HCT116 (cell line): ENCODE results near the gene MGAT4A. TPM values are rescaled to one million over a fixed set of nuclear protein-coding genes. Genes with fewer than 3 reads are reported as not detected.

Source experiments
- ATAC-seq: fragments of 200-7000 bp; cut with Tn5 transposase; 2 replicates; pipeline ENCODE4 v1.9.1; 2020; ENCODE audit warnings: mild to moderate bottlenecking, moderate library complexity
- BruUV-seq: library from RNA; stranded (reverse); fragments of 400-500 nt; replicated peaks from 2 replicates; lab custom pipeline; 2021; lab: Mats Ljungman, UMichigan
- CTCF ChIA-PET: fragments of 300-600 bp; sonication (Branson Sonifier 250); formaldehyde crosslinking; loops from one replicate; lab custom pipeline; 2021; ENCODE audit warnings: antibody characterized with exemption; lab: Charles Lee
- POLR2A ChIA-PET: fragments of 300-600, 350-600 bp; sonication (Branson Sonifier 250); formaldehyde crosslinking; loops from one replicate; lab custom pipeline; 2021; ENCODE audit warnings: antibody characterized with exemption; lab: Charles Lee
- RAD21 ChIA-PET, 2 experiments: fragments of 300-600 bp; sonication (Branson Sonifier 250); formaldehyde crosslinking; loops; one replicate each; lab custom pipeline; 2023; ENCODE audit warnings: low total read pairs in 2 of 2; ENCODE audit not compliant: uncharacterized antibody in 2 of 2, unreplicated experiment in 2 of 2, low non-redundant PET in 1 of 2; lab: Charles Lee
- DNase-seq: peaks from one replicate; pipeline ENCODE4 v3.0.0-alpha.2; 2010; ENCODE audit warnings: low read depth, low spot score
- H2AFZ ChIP-seq: fragments of 200-600 bp; shearing (Covaris generic), sonication (generic); 2 replicates; pipeline ENCODE4 v1.6.1; 2017; ENCODE audit warnings: low read depth, mixed run types, mixed read lengths, antibody characterized with exemption, low read length; ENCODE audit not compliant: poor library complexity, severe bottlenecking
- H3K27ac ChIP-seq: 2 replicates; pipeline ENCODE4 v1.5.1; 2012; ENCODE audit warnings: low read depth, low read length
- H3K27me3 ChIP-seq: fragments of 200-600 bp; sonication (generic); 2 replicates; pipeline ENCODE4 v1.6.1; 2016; ENCODE audit warnings: mixed run types, low read length, mixed read lengths; ENCODE audit not compliant: insufficient read depth
- H3K36me3 ChIP-seq, 2 experiments: fragments of 200-500 bp in 1 of 2; fragments of 200-600 bp in 1 of 2; sonication (Bioruptor generic) in 1 of 2; sonication (generic) in 1 of 2; 2 replicates each; pipeline versions ENCODE4 v1.5.1 to v1.6.1; 2014 to 2016; ENCODE audit warnings: low read length in 2 of 2, inconsistent platforms in 1 of 2, mixed read lengths in 1 of 2, mixed run types in 1 of 2; ENCODE audit not compliant: insufficient read depth in 2 of 2, control insufficient read depth in 1 of 2
- H3K4me1 ChIP-seq, 2 experiments: fragments of 200-600 bp in 1 of 2; sonication (generic) in 1 of 2; 2 replicates each; pipeline versions ENCODE4 v1.5.1 to v1.6.1; 2012 to 2017; ENCODE audit warnings: low read length in 2 of 2, inconsistent platforms in 1 of 2, mild to moderate bottlenecking in 1 of 2, mixed read lengths in 1 of 2, mixed run types in 1 of 2, moderate library complexity in 1 of 2; ENCODE audit not compliant: insufficient read depth in 2 of 2, control insufficient read depth in 1 of 2
- H3K4me2 ChIP-seq: fragments of 200-600 bp; sonication (generic); 2 replicates; pipeline ENCODE4 v1.6.1; 2017; ENCODE audit warnings: mixed run types, low read length, mixed read lengths
- H3K4me3 ChIP-seq, 2 experiments: fragments of 200-600 bp in 1 of 2; sonication (generic) in 1 of 2; replicated peaks in 1 of 2; 2 replicates each; pipeline ENCODE4 v1.5.1; 2011 to 2016; ENCODE audit warnings: low read length in 2 of 2, control low read depth in 1 of 2, low read depth in 1 of 2, mild to moderate bottlenecking in 1 of 2, mixed read lengths in 1 of 2, mixed run types in 1 of 2
- H3K79me2 ChIP-seq: fragments of 200-600 bp; sonication (generic); 2 replicates; pipeline ENCODE4 v1.6.1; 2017; ENCODE audit warnings: mild to moderate bottlenecking, mixed run types, low read length, moderate library complexity, mixed read lengths; ENCODE audit not compliant: insufficient read depth
- H3K9ac ChIP-seq: fragments of 200-600 bp; sonication (generic); 2 replicates; pipeline ENCODE4 v1.6.1; 2016; ENCODE audit warnings: low read length, mixed read lengths
- H3K9me2 ChIP-seq: fragments of 200-600 bp; sonication (generic), shearing (Covaris generic); 2 replicates; pipeline ENCODE4 v1.6.1; 2017; ENCODE audit warnings: mixed run types, mild to moderate bottlenecking, moderate library complexity; ENCODE audit not compliant: insufficient read depth
- H3K9me3 ChIP-seq, 2 experiments: fragments of 200-500 bp in 1 of 2; fragments of 200-600 bp in 1 of 2; sonication (Bioruptor generic) in 1 of 2; sonication (generic) in 1 of 2; 2 replicates each; pipeline ENCODE4 v1.6.1; 2014 to 2017; ENCODE audit warnings: low read length in 2 of 2, mixed read lengths in 2 of 2, inconsistent platforms in 1 of 2, low read depth in 1 of 2, mild to moderate bottlenecking in 1 of 2, mixed run types in 1 of 2, moderate library complexity in 1 of 2; ENCODE audit not compliant: control insufficient read depth in 1 of 2, insufficient read depth in 1 of 2
- H4K20me1 ChIP-seq: fragments of 200-600 bp; sonication (generic), shearing (Covaris generic); 2 replicates; pipeline ENCODE4 v1.6.1; 2017; ENCODE audit warnings: mixed run types, mild to moderate bottlenecking, moderate library complexity; ENCODE audit not compliant: insufficient read depth
- EZH2phosphoT487 ChIP-seq: fragments of 200-600 bp; IDR thresholded peaks from 2 replicates; pipeline ENCODE4 v1.6.1; 2018; ENCODE audit warnings: antibody characterized with exemption, borderline replicate concordance
- POLR2A ChIP-seq: IDR thresholded peaks from 2 replicates; pipeline ENCODE4 v1.7.0; 2011; ENCODE audit warnings: borderline replicate concordance; ENCODE audit not compliant: insufficient read depth, insufficient read length; ENCODE audit errors: extremely low read depth
- SRF ChIP-seq: IDR thresholded peaks from 2 replicates; pipeline ENCODE4 v1.6.1; 2012; ENCODE audit warnings: low read depth
- intact Hi-C: fragments of 100-400 bp; cut with micrococcal nuclease; formaldehyde crosslinking; loops from 2 replicates; pipeline ENCODE4 v1.10.0; 2022
- total RNA-seq: library from RNA; stranded (reverse); gene quantifications from one replicate; pipeline ENCODE4 v1.2.1, GENCODE V29; 2021; ENCODE audit not compliant: unreplicated experiment
- TF ChIP-seq, protein P1 (sequence below), 3 experiments: fragments of 200-600 bp in 1 of 3; sonication (generic) in 1 of 3; IDR thresholded peaks in 2 of 3; conservative IDR thresholded peaks in 1 of 3; 2 replicates each; pipeline ENCODE4 v1.5.1; 2012 to 2017; ENCODE audit warnings: low read depth in 2 of 3, low read length in 2 of 3, antibody characterized with exemption in 1 of 3, borderline replicate concordance in 1 of 3, control low read depth in 1 of 3, mild to moderate bottlenecking in 1 of 3, mixed read lengths in 1 of 3, mixed run types in 1 of 3, moderate library complexity in 1 of 3; ENCODE audit not compliant: insufficient read depth in 1 of 3
- TF ChIP-seq, protein P2 (sequence below): IDR thresholded peaks from 2 replicates; pipeline ENCODE4 v1.6.1; 2012; ENCODE audit warnings: low read depth

MGAT4A gene
- total RNA-seq, 1 experiment from 2014 or later = 10.2 TPM

DNA sequence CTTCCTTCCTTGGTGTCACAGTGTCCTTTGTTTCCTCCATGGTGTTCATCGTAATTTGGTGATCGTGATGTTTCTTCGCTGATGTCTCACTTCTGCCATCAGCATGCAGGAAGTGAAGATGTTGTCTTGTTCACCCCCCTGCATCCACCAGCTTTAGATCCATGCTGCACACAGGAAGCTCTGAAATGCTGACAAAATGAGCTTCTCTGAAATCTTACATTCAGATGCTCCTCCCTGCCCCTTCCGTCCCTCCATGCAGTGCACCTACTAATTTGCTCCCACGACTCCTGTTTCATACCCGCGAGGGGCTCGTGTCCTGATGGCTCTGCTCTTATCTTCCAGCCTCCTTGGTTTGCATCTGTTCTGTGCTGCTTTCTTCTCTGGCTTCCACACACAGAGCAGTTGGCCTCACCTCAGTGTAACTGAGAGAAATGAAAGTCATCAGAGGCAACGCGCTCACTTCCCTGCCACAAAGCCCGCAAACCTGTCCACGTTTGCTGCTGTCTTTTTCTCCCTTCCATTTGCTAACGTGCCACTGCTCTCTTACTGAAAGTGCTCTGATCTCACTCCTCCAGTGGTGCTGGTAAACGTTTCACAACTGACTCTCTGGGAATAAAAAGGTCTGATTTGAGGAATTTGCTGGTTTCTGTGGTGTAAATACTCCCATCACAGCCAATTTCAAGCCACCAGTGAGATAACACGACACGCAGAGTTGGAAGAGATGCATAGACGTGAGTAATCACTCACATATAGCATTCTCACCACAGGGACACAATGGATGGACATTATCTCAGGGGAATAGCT is 41.0 kb upstream of the MGAT4A start (continued):
- TF ChIP-seq, protein P1, sequence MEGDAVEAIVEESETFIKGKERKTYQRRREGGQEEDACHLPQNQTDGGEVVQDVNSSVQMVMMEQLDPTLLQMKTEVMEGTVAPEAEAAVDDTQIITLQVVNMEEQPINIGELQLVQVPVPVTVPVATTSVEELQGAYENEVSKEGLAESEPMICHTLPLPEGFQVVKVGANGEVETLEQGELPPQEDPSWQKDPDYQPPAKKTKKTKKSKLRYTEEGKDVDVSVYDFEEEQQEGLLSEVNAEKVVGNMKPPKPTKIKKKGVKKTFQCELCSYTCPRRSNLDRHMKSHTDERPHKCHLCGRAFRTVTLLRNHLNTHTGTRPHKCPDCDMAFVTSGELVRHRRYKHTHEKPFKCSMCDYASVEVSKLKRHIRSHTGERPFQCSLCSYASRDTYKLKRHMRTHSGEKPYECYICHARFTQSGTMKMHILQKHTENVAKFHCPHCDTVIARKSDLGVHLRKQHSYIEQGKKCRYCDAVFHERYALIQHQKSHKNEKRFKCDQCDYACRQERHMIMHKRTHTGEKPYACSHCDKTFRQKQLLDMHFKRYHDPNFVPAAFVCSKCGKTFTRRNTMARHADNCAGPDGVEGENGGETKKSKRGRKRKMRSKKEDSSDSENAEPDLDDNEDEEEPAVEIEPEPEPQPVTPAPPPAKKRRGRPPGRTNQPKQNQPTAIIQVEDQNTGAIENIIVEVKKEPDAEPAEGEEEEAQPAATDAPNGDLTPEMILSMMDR (IDR thresholded peaks at IDR 0.05 in 2 of 3, conservative IDR thresholded peaks at IDR 0.05 in 1 of 3; ENCODE audit: borderline replicate concordance in 1 of 3, insufficient read depth in 1 of 3, low read depth in 2 of 3, low read length in 2 of 3) = no peak
- TF ChIP-seq SRF (no peak), POLR2A (no peak)
- TF ChIP-seq, all 23 proteins: peak for 0

DNA sequence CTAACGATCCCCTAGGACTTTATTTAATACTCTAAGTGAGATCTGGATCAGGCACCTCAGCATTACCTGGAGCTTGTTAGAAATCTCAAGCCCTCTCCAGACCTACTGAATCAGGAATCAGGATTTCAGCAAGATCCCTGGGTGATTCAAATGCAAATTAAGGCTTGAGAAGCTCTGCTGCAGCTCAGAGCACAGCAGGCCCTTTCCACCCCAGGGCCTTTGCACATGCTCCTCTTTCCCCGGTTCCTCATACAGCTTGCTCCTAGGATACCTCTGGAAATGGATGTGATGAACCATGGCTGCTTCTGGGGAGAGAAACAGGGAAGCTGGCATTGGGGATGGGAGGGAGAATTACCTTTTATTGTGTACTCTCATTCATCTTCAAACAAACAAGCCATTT is 40.3 kb upstream of the MGAT4A start:
- no peaks in the 10 kb centered on the region for H3K9me2 ChIP-seq
- intact Hi-C loops = no loop called here
- H3K79me2 ChIP-seq = no peaks in the 10 kb centered on the region
- no peak for ATAC-seq
- H3K36me3 ChIP-seq = no peaks in the 10 kb centered on the region
- no peaks in the 10 kb centered on the region for H4K20me1 ChIP-seq
- no peak for DNase-seq
- H3K27ac ChIP-seq = no peak overlapping the region
- no peak overlapping the region for H3K4me3 ChIP-seq
- no peaks in the 10 kb centered on the region for H3K9me3 ChIP-seq
- no peak overlapping the region for H3K4me2 ChIP-seq
- H2AFZ ChIP-seq = no peak overlapping the region
- peaks cover 0 to 5% of the 10 kb centered on the region in 2 experiments; a peak in 2 of 4 replicates for H3K4me1 ChIP-seq
- ChIA-PET POLR2A (no interaction called here), CTCF (no interaction called here), RAD21 (no interaction called here)
- BruUV-seq = no TSS peak
- TF ChIP-seq EZH2phosphoT487 = no peak
- TF ChIP-seq, protein P2, sequence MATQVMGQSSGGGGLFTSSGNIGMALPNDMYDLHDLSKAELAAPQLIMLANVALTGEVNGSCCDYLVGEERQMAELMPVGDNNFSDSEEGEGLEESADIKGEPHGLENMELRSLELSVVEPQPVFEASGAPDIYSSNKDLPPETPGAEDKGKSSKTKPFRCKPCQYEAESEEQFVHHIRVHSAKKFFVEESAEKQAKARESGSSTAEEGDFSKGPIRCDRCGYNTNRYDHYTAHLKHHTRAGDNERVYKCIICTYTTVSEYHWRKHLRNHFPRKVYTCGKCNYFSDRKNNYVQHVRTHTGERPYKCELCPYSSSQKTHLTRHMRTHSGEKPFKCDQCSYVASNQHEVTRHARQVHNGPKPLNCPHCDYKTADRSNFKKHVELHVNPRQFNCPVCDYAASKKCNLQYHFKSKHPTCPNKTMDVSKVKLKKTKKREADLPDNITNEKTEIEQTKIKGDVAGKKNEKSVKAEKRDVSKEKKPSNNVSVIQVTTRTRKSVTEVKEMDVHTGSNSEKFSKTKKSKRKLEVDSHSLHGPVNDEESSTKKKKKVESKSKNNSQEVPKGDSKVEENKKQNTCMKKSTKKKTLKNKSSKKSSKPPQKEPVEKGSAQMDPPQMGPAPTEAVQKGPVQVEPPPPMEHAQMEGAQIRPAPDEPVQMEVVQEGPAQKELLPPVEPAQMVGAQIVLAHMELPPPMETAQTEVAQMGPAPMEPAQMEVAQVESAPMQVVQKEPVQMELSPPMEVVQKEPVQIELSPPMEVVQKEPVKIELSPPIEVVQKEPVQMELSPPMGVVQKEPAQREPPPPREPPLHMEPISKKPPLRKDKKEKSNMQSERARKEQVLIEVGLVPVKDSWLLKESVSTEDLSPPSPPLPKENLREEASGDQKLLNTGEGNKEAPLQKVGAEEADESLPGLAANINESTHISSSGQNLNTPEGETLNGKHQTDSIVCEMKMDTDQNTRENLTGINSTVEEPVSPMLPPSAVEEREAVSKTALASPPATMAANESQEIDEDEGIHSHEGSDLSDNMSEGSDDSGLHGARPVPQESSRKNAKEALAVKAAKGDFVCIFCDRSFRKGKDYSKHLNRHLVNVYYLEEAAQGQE = no peak
- H3K27me3 ChIP-seq = no peaks in the 10 kb centered on the region
- H3K9ac ChIP-seq = no peak overlapping the region
